ENCODE results near the gene RIMS1.
"Not testable (repeated sequence)": the region's sequence is repeated elsewhere in the genome, so short reads cannot be mapped to it uniquely, and the experiment has no call there.

RIMS1 gene

GRCh38 chr6:71983131-71983530, 96.8 kb downstream of the RIMS1 start:
- DNase-seq, result no peak

- no peak for DNase-seq
Measured at GRCh38 chr6:71994705-71995271, 108.4 kb downstream of the RIMS1 start.

- no peak for DNase-seq
Measured at GRCh38 chr6:71997341-71997740, 111.0 kb downstream of the RIMS1 start.

- no peak for DNase-seq
Measured at GRCh38 chr6:72002415-72002814, 116.1 kb downstream of the RIMS1 start.

GRCh38 chr6:72006591-72006990, 120.2 kb downstream of the RIMS1 start:
- not testable (repeated sequence) for DNase-seq

- no peak for DNase-seq
Measured at GRCh38 chr6:72022830-72023229, 136.5 kb downstream of the RIMS1 start.

GRCh38 chr6:72031471-72031870, 145.1 kb downstream of the RIMS1 start:
- DNase-seq, result no peak

- DNase-seq, result no peak
Measured at GRCh38 chr6:72032086-72032485, 145.7 kb downstream of the RIMS1 start.

GRCh38 chr6:72035486-72035885, 149.1 kb downstream of the RIMS1 start:
- no peak for DNase-seq

- DNase-seq, result no peak
Measured at GRCh38 chr6:72035966-72036365, 149.6 kb downstream of the RIMS1 start.

GRCh38 chr6:72037006-72037405, 150.7 kb downstream of the RIMS1 start:
- no peak for DNase-seq

- DNase-seq, result no peak
Measured at GRCh38 chr6:72040111-72040510, 153.8 kb downstream of the RIMS1 start.

GRCh38 chr6:72042088-72042487, 155.7 kb downstream of the RIMS1 start:
- DNase-seq, result no peak

GRCh38 chr6:72048080-72048479, 161.7 kb downstream of the RIMS1 start:
- no peak for DNase-seq

GRCh38 chr6:72049376-72049775, 163.0 kb downstream of the RIMS1 start:
- no peak for DNase-seq

- DNase-seq, result no peak
Measured at GRCh38 chr6:72061286-72061685, 174.9 kb downstream of the RIMS1 start.

GRCh38 chr6:72064399-72064975, 178.1 kb downstream of the RIMS1 start:
- no peak for DNase-seq

- no peak for DNase-seq
Measured at GRCh38 chr6:72078096-72078495, 191.7 kb downstream of the RIMS1 start.

GRCh38 chr6:72080260-72080941, 194.1 kb downstream of the RIMS1 start:
- no peak for DNase-seq

- DNase-seq, result no peak
Measured at GRCh38 chr6:72081871-72082270, 195.5 kb downstream of the RIMS1 start.

GRCh38 chr6:72083976-72084375, 197.6 kb downstream of the RIMS1 start:
- DNase-seq, result no peak

GRCh38 chr6:72084992-72085569, 198.7 kb downstream of the RIMS1 start:
- DNase-seq, result no peak

GRCh38 chr6:72094506-72094905, 208.2 kb downstream of the RIMS1 start:
- no peak for DNase-seq

GRCh38 chr6:72102561-72102960, 216.2 kb downstream of the RIMS1 start:
- DNase-seq, result no peak

Data from activated CD4-positive, alpha-beta T cell treated with anti-CD3 and anti-CD28 coated beads, Interleukin-2, amount 50 U/mL, for 48 hours (primary cell).